ENCODE data around the gene XIAP.
"Not testable (repeated sequence)": the region's sequence is repeated elsewhere in the genome, so short reads cannot be mapped to it uniquely, and the experiment has no call there.

The XIAP gene

GRCh38 chrX:123833387-123833786 lies 26.5 kb upstream of the XIAP start:
- TF ChIP-seq CTCF (IDR thresholded peaks at IDR 0.05; ENCODE audit: insufficient read depth, low read depth, low read length, missing control alignments): peak; percentile 68
- H3K4me3 ChIP-seq (ENCODE audit: low read depth, low read length): no peak overlapping the region
- DNase-seq (ENCODE audit: low read depth): peak; percentile 70

GRCh38 chrX:123834116-123834515 lies 25.7 kb upstream of the XIAP start:
- no peak overlapping the region for H3K4me3 ChIP-seq (ENCODE audit: low read depth, low read length)
- no peak for DNase-seq (ENCODE audit: low read depth)
- TF ChIP-seq CTCF (IDR thresholded peaks at IDR 0.05; ENCODE audit: insufficient read depth, low read depth, low read length, missing control alignments): no peak

GRCh38 chrX:123835661-123836371 lies 24.0 kb upstream of the XIAP start:
- DNase-seq (ENCODE audit: low read depth): no peak
- no peak for TF ChIP-seq CTCF (IDR thresholded peaks at IDR 0.05; ENCODE audit: insufficient read depth, low read depth, low read length, missing control alignments)
- H3K4me3 ChIP-seq (ENCODE audit: low read depth, low read length): no peak overlapping the region

GRCh38 chrX:123845129-123845528 lies 14.7 kb upstream of the XIAP start:
- DNase-seq (ENCODE audit: low read depth): not testable (repeated sequence)

GRCh38 chrX:123846577-123847038 lies 13.2 kb upstream of the XIAP start:
- TF ChIP-seq CTCF (IDR thresholded peaks at IDR 0.05; ENCODE audit: insufficient read depth, low read depth, low read length, missing control alignments): no peak
- DNase-seq (ENCODE audit: low read depth): no peak
- H3K4me3 ChIP-seq (ENCODE audit: low read depth, low read length): no peak overlapping the region

More at GRCh38 chrX:123845129-123845528, 14.7 kb upstream of the XIAP start:
- not testable (repeated sequence) for H3K4me3 ChIP-seq (ENCODE audit: low read depth, low read length)

- no peak overlapping the region for H3K4me3 ChIP-seq (ENCODE audit: low read depth, low read length)
- no peak for DNase-seq (ENCODE audit: low read depth)
- no peak for TF ChIP-seq CTCF (IDR thresholded peaks at IDR 0.05; ENCODE audit: insufficient read depth, low read depth, low read length, missing control alignments)
Measured at GRCh38 chrX:123847056-123847455, 12.8 kb upstream of the XIAP start.

GRCh38 chrX:123849096-123849495 lies 10.8 kb upstream of the XIAP start:
- H3K4me3 ChIP-seq (ENCODE audit: low read depth, low read length): no peak overlapping the region
- no peak for TF ChIP-seq CTCF (IDR thresholded peaks at IDR 0.05; ENCODE audit: insufficient read depth, low read depth, low read length, missing control alignments)
- DNase-seq (ENCODE audit: low read depth): no peak

GRCh38 chrX:123849906-123850305 lies 9.9 kb upstream of the XIAP start:
- not testable (repeated sequence) for H3K4me3 ChIP-seq (ENCODE audit: low read depth, low read length); DNase-seq (ENCODE audit: low read depth)
